ENCODE measurements around the gene TMA7. TPM values are rescaled to one million over a fixed set of nuclear protein-coding genes. Genes with fewer than 3 reads are reported as not detected.

Gene TMA7
- total and polyA plus RNA-seq, 2 of the 13 experiments (the other 11 are each of a cell fraction or from before 2014, with no cell fraction given): 100 to 486 TPM

DNA sequence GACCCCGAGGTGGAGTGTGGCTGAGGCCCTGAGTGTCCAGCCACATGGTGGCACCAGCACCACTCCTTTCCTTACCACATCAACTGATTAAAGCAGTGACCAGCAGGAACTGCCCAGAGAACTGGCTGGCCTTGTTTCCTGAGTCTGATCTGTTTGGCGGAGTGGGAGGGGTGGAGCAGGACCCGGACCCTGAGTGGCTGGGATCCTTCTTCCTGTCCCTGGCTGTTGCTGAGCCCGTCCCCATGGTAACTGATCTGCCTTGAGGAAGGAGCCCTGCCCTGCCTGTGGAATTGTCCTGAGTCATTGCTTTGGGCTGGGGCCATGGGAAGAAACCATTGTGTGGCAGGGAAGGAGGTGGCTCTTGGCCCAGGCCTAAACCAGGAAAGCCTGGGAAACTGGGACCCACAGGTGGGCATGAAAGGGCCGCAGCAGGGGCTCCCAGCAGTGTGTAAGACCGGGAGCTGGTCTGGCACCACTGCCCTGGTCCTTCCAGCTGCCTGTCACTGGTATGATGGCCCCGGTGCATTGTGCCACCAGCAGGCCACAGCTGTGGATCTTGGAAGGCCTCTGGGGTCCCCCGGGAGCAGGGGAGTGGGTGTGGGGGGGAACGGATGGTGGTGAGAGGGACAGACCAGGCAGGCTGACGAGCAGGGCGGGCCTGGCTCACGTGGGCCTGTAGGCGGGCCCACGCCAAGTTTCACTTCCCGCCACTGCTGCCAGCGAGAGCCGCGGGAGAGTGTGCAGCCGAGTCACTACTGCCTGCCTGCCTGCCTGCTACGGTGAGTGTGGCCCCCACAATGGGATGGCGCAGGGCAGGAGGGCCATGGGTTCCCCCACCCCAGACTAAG, 25.7 kb downstream of the TMA7 start (continued):
- TF ChIP-seq, protein P1, sequence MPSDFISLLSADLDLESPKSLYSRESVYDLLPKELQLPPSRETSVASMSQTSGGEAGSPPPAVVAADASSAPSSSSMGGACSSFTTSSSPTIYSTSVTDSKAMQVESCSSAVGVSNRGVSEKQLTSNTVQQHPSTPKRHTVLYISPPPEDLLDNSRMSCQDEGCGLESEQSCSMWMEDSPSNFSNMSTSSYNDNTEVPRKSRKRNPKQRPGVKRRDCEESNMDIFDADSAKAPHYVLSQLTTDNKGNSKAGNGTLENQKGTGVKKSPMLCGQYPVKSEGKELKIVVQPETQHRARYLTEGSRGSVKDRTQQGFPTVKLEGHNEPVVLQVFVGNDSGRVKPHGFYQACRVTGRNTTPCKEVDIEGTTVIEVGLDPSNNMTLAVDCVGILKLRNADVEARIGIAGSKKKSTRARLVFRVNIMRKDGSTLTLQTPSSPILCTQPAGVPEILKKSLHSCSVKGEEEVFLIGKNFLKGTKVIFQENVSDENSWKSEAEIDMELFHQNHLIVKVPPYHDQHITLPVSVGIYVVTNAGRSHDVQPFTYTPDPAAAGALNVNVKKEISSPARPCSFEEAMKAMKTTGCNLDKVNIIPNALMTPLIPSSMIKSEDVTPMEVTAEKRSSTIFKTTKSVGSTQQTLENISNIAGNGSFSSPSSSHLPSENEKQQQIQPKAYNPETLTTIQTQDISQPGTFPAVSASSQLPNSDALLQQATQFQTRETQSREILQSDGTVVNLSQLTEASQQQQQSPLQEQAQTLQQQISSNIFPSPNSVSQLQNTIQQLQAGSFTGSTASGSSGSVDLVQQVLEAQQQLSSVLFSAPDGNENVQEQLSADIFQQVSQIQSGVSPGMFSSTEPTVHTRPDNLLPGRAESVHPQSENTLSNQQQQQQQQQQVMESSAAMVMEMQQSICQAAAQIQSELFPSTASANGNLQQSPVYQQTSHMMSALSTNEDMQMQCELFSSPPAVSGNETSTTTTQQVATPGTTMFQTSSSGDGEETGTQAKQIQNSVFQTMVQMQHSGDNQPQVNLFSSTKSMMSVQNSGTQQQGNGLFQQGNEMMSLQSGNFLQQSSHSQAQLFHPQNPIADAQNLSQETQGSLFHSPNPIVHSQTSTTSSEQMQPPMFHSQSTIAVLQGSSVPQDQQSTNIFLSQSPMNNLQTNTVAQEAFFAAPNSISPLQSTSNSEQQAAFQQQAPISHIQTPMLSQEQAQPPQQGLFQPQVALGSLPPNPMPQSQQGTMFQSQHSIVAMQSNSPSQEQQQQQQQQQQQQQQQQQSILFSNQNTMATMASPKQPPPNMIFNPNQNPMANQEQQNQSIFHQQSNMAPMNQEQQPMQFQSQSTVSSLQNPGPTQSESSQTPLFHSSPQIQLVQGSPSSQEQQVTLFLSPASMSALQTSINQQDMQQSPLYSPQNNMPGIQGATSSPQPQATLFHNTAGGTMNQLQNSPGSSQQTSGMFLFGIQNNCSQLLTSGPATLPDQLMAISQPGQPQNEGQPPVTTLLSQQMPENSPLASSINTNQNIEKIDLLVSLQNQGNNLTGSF (CRISPR knock-in tag; IDR thresholded peaks at IDR 0.05): no peak
- TF ChIP-seq SMAD1 (CRISPR knock-in tag; IDR thresholded peaks at IDR 0.05; ENCODE audit: borderline replicate concordance, low read depth) (no peak), AKAP8 (CRISPR knock-in tag; IDR thresholded peaks at IDR 0.05) (peak; percentile 69; the same call in 1 of the 2 replicates), ATRX (CRISPR knock-in tag; IDR thresholded peaks at IDR 0.05; ENCODE audit: borderline replicate concordance) (no peak), DMAP1 (CRISPR knock-in tag; IDR thresholded peaks at IDR 0.05) (no peak), YEATS2 (CRISPR knock-in tag; IDR thresholded peaks at IDR 0.05; ENCODE audit: borderline replicate concordance) (0 out of 2 replicates have a peak, but pooled peaks have one; percentile 44), NFKB2 (CRISPR knock-in tag; IDR thresholded peaks at IDR 0.05; ENCODE audit: borderline replicate concordance) (no peak), RAD21 (CRISPR knock-in tag; IDR thresholded peaks at IDR 0.05) (peak; percentile 98), ZNF790 (CRISPR knock-in tag; IDR thresholded peaks at IDR 0.05; ENCODE audit: borderline replicate concordance) (no peak)
- TF ChIP-seq, protein P2, sequence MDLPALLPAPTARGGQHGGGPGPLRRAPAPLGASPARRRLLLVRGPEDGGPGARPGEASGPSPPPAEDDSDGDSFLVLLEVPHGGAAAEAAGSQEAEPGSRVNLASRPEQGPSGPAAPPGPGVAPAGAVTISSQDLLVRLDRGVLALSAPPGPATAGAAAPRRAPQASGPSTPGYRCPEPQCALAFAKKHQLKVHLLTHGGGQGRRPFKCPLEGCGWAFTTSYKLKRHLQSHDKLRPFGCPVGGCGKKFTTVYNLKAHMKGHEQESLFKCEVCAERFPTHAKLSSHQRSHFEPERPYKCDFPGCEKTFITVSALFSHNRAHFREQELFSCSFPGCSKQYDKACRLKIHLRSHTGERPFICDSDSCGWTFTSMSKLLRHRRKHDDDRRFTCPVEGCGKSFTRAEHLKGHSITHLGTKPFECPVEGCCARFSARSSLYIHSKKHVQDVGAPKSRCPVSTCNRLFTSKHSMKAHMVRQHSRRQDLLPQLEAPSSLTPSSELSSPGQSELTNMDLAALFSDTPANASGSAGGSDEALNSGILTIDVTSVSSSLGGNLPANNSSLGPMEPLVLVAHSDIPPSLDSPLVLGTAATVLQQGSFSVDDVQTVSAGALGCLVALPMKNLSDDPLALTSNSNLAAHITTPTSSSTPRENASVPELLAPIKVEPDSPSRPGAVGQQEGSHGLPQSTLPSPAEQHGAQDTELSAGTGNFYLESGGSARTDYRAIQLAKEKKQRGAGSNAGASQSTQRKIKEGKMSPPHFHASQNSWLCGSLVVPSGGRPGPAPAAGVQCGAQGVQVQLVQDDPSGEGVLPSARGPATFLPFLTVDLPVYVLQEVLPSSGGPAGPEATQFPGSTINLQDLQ (CRISPR knock-in tag; IDR thresholded peaks at IDR 0.05): no peak
- TF ChIP-seq, protein P3, sequence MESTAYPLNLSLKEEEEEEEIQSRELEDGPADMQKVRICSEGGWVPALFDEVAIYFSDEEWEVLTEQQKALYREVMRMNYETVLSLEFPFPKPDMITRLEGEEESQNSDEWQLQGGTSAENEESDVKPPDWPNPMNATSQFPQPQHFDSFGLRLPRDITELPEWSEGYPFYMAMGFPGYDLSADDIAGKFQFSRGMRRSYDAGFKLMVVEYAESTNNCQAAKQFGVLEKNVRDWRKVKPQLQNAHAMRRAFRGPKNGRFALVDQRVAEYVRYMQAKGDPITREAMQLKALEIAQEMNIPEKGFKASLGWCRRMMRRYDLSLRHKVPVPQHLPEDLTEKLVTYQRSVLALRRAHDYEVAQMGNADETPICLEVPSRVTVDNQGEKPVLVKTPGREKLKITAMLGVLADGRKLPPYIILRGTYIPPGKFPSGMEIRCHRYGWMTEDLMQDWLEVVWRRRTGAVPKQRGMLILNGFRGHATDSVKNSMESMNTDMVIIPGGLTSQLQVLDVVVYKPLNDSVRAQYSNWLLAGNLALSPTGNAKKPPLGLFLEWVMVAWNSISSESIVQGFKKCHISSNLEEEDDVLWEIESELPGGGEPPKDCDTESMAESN (CRISPR knock-in tag; conservative IDR thresholded peaks at IDR 0.05): 0 out of 2 replicates have a peak, but pooled peaks have one; percentile 20
- TF ChIP-seq, protein P4, sequence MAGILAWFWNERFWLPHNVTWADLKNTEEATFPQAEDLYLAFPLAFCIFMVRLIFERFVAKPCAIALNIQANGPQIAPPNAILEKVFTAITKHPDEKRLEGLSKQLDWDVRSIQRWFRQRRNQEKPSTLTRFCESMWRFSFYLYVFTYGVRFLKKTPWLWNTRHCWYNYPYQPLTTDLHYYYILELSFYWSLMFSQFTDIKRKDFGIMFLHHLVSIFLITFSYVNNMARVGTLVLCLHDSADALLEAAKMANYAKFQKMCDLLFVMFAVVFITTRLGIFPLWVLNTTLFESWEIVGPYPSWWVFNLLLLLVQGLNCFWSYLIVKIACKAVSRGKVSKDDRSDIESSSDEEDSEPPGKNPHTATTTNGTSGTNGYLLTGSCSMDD (CRISPR knock-in tag; IDR thresholded peaks at IDR 0.05): no peak
- TF ChIP-seq, protein P5, sequence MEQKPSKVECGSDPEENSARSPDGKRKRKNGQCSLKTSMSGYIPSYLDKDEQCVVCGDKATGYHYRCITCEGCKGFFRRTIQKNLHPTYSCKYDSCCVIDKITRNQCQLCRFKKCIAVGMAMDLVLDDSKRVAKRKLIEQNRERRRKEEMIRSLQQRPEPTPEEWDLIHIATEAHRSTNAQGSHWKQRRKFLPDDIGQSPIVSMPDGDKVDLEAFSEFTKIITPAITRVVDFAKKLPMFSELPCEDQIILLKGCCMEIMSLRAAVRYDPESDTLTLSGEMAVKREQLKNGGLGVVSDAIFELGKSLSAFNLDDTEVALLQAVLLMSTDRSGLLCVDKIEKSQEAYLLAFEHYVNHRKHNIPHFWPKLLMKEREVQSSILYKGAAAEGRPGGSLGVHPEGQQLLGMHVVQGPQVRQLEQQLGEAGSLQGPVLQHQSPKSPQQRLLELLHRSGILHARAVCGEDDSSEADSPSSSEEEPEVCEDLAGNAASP (CRISPR knock-in tag; IDR thresholded peaks at IDR 0.05; ENCODE audit: borderline replicate concordance): peak; percentile 72; the same call in 1 of the 2 replicates
- TF ChIP-seq, protein P6, sequence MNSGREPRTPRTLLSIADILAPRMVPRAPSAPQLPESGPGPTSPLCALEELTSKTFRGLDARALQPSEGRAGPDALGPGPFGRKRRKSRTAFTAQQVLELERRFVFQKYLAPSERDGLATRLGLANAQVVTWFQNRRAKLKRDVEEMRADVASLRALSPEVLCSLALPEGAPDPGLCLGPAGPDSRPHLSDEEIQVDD (CRISPR knock-in tag; IDR thresholded peaks at IDR 0.05; ENCODE audit: borderline replicate concordance): no peak
